HG03060 (cell line): ENCODE measurements around the gene FGB.
A peak's percentile ranks its signal among the peaks of the same experiment; 100 is the strongest.

ENCODE experiments used
- ATAC-seq: cut with Tn5 transposase; IDR thresholded peaks from one replicate; pipeline ENCODE4 v1.9.1; 2021; ENCODE audit warnings: low read depth, moderate number of reproducible peaks; ENCODE audit not compliant: unreplicated experiment

The FGB gene

GRCh38 chr4:154616731-154617130 is 53.9 kb downstream of the FGB start:
- ATAC-seq: peak; percentile 84

GRCh38 chr4:154617820-154618317 is 55.1 kb downstream of the FGB start:
- no peak for ATAC-seq

GRCh38 chr4:154618708-154619315 is 56.0 kb downstream of the FGB start:
- peak; percentile 48 for ATAC-seq

- no peak for ATAC-seq
Observed at GRCh38 chr4:154620111-154620510, 57.3 kb downstream of the FGB start.
